Right renal pelvis (tissue), 4 donors: ENCODE measurements around the gene CEBPB. TPM values are rescaled to one million over a fixed set of nuclear protein-coding genes. Genes with fewer than 3 reads are reported as not detected.
"Not testable (repeated sequence)": the region's sequence is repeated elsewhere in the genome, so short reads cannot be mapped to it uniquely, and the experiment has no call there.

ENCODE experiments used
- DNase-seq, 4 donors: peaks; one replicate each; pipeline ENCODE4 v3.0.0-alpha.2; 2013; ENCODE audit warnings: low read depth in 4 of 4, low spot score in 3 of 4, missing footprints in 1 of 4
- polyA plus RNA-seq, 4 donors: library from polyadenylated mRNA; unstranded; fragments of 120-200 nt; gene quantifications; one replicate each; pipeline ENCODE4 v1.2.1, GENCODE V29; 2013; ENCODE audit not compliant: insufficient read length in 4 of 4

Gene CEBPB
- polyA plus RNA-seq, 4 donors = 4.3 to 6.8 (median 4.5) TPM

GRCh38 chr20:50191544-50192363 is 1.1 kb downstream of the CEBPB start:
- peak in 2 of 4 donors; percentile 38 to 42 for DNase-seq

DNA sequence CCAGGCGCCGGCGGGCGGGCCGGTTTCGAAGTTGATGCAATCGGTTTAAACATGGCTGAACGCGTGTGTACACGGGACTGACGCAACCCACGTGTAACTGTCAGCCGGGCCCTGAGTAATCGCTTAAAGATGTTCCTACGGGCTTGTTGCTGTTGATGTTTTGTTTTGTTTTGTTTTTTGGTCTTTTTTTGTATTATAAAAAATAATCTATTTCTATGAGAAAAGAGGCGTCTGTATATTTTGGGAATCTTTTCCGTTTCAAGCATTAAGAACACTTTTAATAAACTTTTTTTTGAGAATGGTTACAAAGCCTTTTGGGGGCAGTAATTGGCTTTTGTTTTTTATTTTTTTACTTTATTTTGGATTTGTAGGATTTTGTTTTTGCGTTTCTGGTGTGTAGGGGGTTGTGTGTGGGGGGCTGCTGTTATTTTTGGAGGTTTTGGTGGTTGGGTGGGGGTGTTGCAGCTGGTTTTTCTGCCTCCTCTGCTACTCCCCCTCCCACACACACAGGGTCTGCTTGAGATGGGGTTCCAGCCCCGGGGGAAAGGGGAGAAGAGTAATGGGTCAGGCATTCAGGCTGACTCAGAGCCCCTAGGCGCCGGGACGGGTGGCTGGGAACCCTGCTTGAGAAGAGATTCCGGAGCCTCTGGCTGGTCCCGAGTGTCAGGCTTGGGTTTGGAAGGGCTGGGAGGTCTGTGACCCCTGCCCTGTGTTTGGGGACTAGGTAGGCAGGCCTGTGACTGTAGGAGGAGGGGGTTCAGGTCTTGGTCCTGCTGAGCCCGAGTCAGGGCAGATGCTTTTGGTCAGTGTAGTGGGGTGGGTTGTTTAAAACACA is 2.0 kb downstream of the CEBPB start:
- DNase-seq = peak in 2 of 4 donors; percentile 59 to 60

DNA sequence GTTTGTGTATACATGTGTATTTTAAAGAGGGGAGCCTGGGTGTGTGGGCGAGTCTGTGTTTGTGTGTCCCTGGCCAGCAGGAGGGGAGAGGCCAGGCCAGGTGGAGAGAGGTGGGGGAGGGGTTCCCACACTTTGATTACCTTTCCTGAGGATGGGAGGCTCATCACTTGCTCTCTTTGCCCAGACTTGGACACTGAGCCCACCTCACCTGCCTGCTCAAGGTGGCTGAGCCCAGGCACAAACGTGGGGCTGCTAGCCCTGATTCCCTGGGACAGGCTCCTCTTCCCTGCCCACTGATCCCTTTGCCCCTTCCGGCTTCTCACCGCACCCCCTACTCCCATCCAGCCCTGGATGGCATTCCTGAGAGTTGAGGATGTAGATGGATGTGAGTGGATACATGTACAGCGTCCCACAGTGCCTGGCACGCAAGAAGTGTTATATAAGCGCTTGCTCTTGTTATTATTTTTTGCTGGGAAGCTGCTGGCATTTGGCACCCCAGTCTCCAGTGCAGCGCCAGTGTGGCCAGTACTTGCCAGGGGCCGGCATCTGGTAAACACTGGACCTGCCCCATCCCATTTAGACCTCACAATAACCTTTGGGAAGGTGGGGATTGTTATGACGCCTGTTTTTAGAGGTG is 2.7 kb downstream of the CEBPB start:
- no peak for DNase-seq

GRCh38 chr20:50193836-50194421 is 3.3 kb downstream of the CEBPB start:
- DNase-seq = no peak

DNA sequence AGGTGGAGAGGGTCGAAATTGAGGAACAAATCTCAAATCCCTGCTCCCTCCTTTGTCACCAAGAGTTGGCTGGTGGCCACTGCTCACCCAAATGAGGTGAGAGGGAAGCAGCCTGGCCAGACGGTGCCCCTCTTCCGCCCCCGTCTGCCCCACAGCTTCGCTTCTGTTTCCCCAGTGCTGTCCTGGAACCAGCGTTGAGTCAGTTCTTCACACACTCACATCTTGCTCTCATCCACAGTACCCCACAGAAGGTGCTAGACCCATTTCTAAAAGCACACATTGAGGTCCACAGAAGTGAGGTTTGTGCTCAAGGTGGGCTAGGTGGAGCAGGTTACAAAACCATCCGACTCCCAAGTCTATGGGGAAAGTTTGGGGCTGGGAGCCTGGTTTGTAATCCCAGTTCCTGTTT is 3.8 kb downstream of the CEBPB start:
- no peak for DNase-seq

- no peak for DNase-seq
Observed at GRCh38 chr20:50194831-50195523, 4.3 kb downstream of the CEBPB start.

DNA sequence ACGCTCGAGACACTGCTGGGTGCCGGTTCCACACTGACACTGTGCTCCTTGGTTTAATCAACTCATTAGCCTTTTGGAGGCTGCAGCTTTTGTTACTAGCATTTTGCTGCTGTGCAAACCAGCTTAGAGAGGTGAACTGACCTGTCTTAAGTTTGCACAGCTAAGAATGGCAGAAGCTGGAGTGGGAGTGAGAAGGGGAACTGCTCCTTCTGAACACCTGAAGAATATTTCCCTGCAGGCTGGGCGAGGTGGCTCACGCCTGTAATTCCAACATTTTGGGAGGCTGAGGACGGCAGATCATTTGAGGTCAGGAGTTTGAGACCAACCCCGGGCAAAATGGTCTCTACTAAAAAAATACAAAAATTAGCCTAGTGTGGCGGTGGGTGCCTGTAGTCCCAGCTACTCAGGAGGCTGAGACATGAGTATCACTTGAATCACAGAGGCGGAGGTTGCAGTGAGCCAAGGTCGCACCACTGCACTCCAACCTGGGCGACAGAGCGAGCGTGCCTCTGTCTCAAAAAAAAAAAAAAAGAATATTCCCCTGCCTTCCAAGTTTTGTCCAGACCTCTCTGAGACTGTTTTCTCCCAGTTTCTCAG is 5.0 kb downstream of the CEBPB start:
- no peak for DNase-seq

DNA sequence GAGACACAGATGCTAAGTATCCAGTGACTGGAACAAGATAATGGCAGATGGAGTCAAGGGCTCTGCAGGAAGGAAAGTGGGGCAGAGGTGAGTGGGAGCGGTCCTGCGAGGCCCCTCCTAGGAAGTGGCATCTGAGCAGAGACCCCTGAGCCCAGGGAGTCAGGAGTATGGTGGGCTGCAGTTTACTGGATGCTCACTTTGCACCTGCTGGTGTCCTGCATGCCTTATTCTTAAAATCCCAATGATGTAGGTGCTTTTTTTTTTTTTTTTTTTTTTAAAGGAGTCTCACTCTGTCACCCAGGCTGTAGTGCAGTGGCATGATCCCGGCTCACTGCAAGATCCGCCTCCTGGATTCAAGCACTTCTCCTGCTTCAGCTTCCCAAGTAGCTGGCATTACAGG is 5.6 kb downstream of the CEBPB start:
- no peak for DNase-seq

DNA sequence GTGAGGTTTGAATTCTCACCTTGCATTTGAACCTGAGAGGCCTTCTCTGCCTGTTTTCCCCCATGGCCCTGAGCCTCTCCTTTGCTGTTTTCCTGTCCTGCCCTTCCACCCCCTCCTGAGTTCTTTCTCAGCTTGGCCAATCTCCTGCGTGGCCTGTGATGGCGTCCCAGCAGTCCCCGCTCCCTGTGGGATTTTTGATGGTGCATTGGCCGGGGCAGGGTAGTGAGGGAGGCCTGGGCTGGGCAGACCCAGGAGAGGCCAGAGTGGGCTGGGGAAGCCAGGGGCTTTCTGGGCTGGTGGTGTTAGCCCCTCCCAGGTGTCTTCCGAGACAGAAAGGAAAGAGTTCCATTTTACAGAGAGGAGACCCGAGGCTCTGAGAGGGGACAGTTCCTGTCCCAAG is 6.3 kb downstream of the CEBPB start:
- no peak for DNase-seq

GRCh38 chr20:50197463-50198179 is 7.0 kb downstream of the CEBPB start:
- no peak for DNase-seq

GRCh38 chr20:50198180-50198666 is 7.6 kb downstream of the CEBPB start:
- DNase-seq = no peak

GRCh38 chr20:50198716-50199115 is 8.1 kb downstream of the CEBPB start:
- DNase-seq = no peak

DNA sequence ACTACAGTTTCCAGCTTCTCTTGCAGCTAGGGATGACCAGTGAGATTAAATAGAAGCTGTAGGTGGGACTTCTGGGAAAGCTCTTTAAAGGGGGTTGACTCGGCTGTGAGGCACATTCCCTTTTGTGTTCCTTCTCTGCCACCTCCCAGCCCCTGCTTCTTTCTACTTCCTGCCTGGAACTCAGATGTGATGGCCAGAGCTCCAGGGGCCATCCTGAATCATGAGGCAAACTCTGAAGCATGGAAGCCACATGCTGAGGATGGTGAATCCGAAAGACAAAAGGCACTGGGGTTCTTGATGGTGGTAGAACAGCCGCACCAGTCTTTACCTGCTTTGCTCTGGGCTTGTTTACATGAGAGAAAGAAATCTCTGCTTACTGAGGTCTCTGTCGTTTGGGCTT is 9.1 kb downstream of the CEBPB start:
- DNase-seq = no peak

GRCh38 chr20:50200482-50201104 is 10.0 kb downstream of the CEBPB start:
- no peak for DNase-seq

- DNase-seq = not testable (repeated sequence)
Observed at GRCh38 chr20:50201710-50202109, 11.1 kb downstream of the CEBPB start.

- DNase-seq = no peak
Observed at GRCh38 chr20:50202677-50203076, 12.0 kb downstream of the CEBPB start.

GRCh38 chr20:50203951-50204937 is 13.6 kb downstream of the CEBPB start:
- no peak for DNase-seq
